NT2/D1 (cell line): ENCODE measurements around the gene FZD7.

Experiments used
- DNase-seq: peaks from one replicate; pipeline ENCODE4 v3.0.0-alpha.2; 2011; ENCODE audit warnings: low read depth, low spot score
- H3K27me3 ChIP-seq: 2 replicates; pipeline ENCODE4 v1.6.0; 2011; ENCODE audit warnings: mild to moderate bottlenecking; ENCODE audit not compliant: insufficient read length, insufficient read depth
- H3K36me3 ChIP-seq: 2 replicates; pipeline ENCODE4 v1.6.1; 2011; ENCODE audit warnings: mild to moderate bottlenecking, low read length, mixed read lengths; ENCODE audit not compliant: insufficient read depth, insufficient read length
- H3K4me1 ChIP-seq: 2 replicates; pipeline ENCODE4 v1.5.1; 2011; ENCODE audit not compliant: insufficient read depth, insufficient read length
- H3K4me3 ChIP-seq: 2 replicates; pipeline ENCODE4 v1.5.1; 2011; ENCODE audit warnings: low read depth; ENCODE audit not compliant: insufficient read length
- H3K9ac ChIP-seq: 2 replicates; pipeline ENCODE4 v1.6.0; 2011; ENCODE audit warnings: low read depth; ENCODE audit not compliant: insufficient read length
- H3K9me3 ChIP-seq: 2 replicates; pipeline ENCODE4 v1.5.1; 2011; ENCODE audit warnings: mild to moderate bottlenecking, low read length; ENCODE audit not compliant: insufficient read depth
- SUZ12 ChIP-seq: IDR thresholded peaks from 2 replicates; pipeline ENCODE4 v1.6.1; 2011; ENCODE audit not compliant: insufficient read length, insufficient read depth; ENCODE audit errors: extremely low read depth
- YY1 ChIP-seq: IDR thresholded peaks from 2 replicates; pipeline ENCODE4 v1.6.1; 2011; ENCODE audit not compliant: insufficient read length, insufficient read depth
- ZNF274 ChIP-seq: IDR thresholded peaks from 2 replicates; pipeline ENCODE4 v1.6.1; 2011; ENCODE audit warnings: mild to moderate bottlenecking, low read depth, low read length

The FZD7 gene

DNA sequence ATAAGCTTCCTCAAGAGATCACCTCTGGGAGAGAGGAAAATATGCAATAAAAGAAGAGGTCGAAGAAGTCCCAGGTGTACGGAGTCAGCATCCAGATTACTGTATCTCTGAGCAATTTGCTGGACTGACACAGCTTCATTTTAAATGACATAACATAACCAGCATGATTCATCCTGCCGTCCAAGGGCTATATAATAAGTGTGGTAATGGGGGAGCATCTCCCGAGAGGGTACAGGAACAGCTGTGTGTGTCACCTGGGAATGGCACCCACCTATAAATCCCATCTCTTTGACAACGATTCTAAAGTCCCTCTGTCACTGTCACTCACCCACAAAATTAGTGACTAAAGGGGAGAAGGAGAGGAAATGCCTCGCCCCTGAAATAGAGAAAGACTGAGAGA lies 19.3 kb upstream of the FZD7 start:
- H3K4me3 ChIP-seq = no peak overlapping the region
- TF ChIP-seq SUZ12 (no peak), ZNF274 (no peak), YY1 (no peak)
- no peak for DNase-seq
- H3K27me3 ChIP-seq = peaks cover 19% of the 10 kb centered on the region
- no peak overlapping the region for H3K9ac ChIP-seq
- H3K4me1 ChIP-seq = peaks cover 8% of the 10 kb centered on the region
- no peaks in the 10 kb centered on the region for H3K36me3 ChIP-seq
- H3K9me3 ChIP-seq = no peaks in the 10 kb centered on the region

DNA sequence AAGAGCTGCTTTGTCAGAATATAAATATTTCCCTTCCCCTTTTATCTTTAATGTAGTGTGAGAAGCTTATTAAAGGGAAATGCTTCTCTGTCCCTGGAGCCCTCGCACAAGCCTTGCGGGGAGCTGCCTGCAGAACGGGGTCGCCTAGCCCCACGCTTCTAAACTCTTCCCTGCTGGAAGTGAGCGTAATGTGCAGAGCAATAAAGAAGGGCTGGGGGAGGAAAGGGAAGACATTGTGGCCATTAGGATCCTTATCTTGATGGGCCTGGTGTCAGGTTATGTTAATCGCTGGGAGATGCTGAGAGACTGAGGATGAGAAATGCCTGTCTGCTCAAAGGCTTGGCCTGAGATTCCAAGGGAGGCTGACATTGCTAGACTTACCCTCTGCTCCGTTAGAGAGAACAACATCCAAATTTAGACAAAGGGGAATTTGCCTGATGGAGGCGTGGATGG lies 18.9 kb upstream of the FZD7 start:
- Histone ChIP-seq H3K4me3 (no peak overlapping the region), H3K9me3 (no peaks in the 10 kb centered on the region), H3K4me1 (peaks cover 8% of the 10 kb centered on the region), H3K36me3 (no peaks in the 10 kb centered on the region), H3K9ac (no peak overlapping the region), H3K27me3 (peaks cover 19% of the 10 kb centered on the region)
- no peak for DNase-seq
- no peak for TF ChIP-seq YY1
- TF ChIP-seq ZNF274 = no peak
- no peak for TF ChIP-seq SUZ12

DNA sequence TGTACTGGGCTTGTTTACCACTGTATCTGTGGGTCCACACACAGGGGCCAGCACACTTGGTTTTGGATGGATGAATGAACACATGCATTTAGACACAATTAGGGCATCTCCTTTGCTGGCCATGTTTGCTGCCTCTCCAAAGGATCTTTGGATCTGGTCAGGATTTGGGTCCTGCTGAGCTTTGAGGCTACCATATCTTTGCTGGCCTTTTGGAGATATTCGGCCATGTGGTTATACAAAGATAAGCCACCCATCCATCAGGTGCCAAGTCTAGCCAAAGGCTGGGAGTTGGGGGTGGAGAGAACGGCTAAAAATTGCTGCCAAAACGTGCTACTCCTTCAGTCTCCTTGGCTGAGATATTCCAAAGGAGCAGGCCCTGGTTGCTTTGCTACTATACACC lies 18.2 kb upstream of the FZD7 start:
- peaks cover 19% of the 10 kb centered on the region for H3K27me3 ChIP-seq
- DNase-seq = no peak

DNA sequence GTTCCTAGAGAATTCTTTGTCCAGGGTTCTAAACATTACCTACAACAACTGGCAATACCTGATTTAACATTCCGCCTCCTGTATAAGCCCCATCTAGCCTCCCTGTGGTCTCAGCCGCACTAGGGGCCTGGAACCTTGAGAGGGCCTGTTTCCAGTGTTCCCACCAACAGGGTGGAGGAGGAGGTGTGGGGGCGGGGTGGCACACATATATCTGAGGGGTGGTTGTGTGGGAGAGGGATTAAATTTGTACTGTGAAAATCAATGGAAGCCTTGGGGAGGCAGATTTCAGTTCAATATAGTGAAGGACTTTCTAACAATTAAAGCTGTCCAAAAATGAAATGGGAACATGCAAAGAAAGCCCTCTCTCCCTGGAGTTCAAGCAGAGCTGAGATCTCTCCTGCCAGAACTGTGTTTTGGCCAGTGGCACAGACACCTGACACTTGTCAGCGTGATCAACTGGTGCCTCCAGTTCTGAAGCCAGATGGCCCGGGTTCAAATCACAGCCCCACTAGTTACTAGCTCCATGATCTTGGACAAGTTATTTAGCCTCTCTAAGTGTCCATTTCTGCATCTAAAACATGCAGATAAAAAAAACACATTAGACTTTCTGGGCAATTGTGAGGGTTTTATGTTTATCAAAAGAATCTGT lies 17.0 kb upstream of the FZD7 start:
- no peak for DNase-seq
- H3K9me3 ChIP-seq = no peaks in the 10 kb centered on the region

More for the DNA sequence above, 18.2 kb upstream of the FZD7 start:
- H3K9ac ChIP-seq = no peak overlapping the region
- TF ChIP-seq SUZ12 (no peak), YY1 (no peak)
- peaks cover 11% of the 10 kb centered on the region for H3K4me1 ChIP-seq
- H3K9me3 ChIP-seq = no peaks in the 10 kb centered on the region
- H3K4me3 ChIP-seq = no peak overlapping the region
- no peaks in the 10 kb centered on the region for H3K36me3 ChIP-seq

DNA sequence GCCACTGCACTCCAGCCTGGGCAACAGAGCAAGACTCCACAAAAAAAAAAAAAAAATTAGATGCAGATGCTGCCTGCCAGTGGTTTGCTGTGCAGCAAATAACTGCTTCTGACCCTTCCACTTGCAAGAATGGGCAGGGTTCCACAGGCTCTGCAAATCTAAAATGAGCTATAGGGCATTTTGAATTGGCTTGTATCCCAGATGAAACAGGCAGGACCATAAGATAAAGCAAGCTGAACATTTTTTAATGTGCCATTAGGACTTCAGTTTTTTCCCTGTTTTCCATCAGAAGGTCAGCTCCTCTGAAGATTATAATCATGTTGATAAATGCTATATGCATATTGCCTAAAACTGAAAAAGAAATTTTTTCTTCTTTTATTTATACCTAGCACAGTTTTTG lies 15.7 kb upstream of the FZD7 start:
- H3K9me3 ChIP-seq = no peaks in the 10 kb centered on the region
- no peak overlapping the region for H3K4me3 ChIP-seq
- no peaks in the 10 kb centered on the region for H3K36me3 ChIP-seq
- H3K27me3 ChIP-seq = peaks cover 14% of the 10 kb centered on the region
- H3K4me1 ChIP-seq = peaks cover 11% of the 10 kb centered on the region
- TF ChIP-seq ZNF274 = no peak
- no peak for TF ChIP-seq YY1
- TF ChIP-seq SUZ12 = no peak
- DNase-seq = no peak
- no peak overlapping the region for H3K9ac ChIP-seq

More for the DNA sequence above, 17.0 kb upstream of the FZD7 start:
- peaks cover 15% of the 10 kb centered on the region for H3K27me3 ChIP-seq
- H3K36me3 ChIP-seq = no peaks in the 10 kb centered on the region
- no peak overlapping the region for H3K9ac ChIP-seq
- H3K4me1 ChIP-seq = peaks cover 11% of the 10 kb centered on the region
- no peak overlapping the region for H3K4me3 ChIP-seq
- TF ChIP-seq ZNF274 = no peak
- TF ChIP-seq SUZ12 = no peak
- TF ChIP-seq YY1 = no peak

DNA sequence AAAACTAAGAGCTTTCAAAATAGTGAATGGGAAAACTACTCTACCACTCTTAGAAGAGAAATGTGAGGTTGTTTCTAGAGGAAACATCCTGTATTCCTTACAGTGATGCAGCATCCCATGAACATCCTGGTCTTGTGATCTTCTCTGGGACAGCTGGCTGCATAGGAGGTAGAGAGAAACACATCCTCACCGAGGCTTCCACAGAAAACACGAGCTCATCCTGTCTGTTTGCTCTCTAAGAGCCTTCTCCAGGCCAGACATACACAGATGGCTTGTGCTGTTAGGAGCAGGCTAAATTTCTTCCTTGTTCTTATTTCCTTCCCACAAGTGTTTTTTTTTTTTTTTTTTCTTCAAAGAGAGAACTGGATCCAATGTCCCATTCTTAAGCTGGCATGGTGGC lies 14.7 kb upstream of the FZD7 start:
- H3K9me3 ChIP-seq = no peaks in the 10 kb centered on the region
- no peak for TF ChIP-seq ZNF274
- TF ChIP-seq SUZ12 = no peak
- TF ChIP-seq YY1 = no peak
- DNase-seq = no peak
- H3K27me3 ChIP-seq = peaks cover 8% of the 10 kb centered on the region
- H3K4me3 ChIP-seq = no peak overlapping the region
- H3K9ac ChIP-seq = no peak overlapping the region
- peaks cover 14% of the 10 kb centered on the region for H3K4me1 ChIP-seq
- H3K36me3 ChIP-seq = no peaks in the 10 kb centered on the region

DNA sequence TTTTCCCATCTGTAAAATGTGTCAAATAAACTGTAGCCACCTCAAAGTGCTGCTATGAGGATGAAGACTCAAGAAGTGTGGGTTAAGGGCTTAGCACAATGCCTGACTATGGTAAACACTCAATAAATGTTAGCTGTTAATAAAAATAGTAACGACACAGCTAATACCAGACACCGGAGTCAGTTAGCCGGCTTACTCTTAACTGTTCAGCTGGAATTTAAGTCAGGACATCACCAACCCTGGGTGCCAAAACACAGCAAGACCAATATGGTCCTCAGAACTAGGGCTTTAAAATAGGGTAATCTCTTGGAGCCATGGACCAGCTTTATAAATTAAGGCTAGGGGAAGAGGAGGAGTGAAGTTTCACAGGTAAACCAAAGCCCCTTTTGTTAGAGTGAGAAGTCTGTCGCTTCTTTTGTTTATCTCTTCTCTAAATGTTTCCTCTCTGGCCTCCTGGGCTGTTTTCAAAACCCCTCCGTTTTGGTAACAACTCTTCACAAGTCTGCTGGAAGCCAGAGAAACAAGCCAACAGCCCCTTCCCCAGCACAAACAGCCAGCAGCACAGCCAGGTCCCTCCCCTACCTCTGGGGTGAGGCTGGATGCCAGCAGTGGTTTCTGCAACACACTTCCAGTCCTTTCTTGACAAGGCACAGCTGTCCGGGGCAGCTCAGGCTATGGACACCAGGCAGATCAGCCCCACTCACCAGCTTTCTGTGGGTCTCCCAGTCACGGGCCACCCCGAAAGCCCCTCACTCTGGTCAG lies 13.8 kb upstream of the FZD7 start:
- H3K9ac ChIP-seq = no peak overlapping the region
- no peak for DNase-seq
- peaks cover 8% of the 10 kb centered on the region for H3K27me3 ChIP-seq
- H3K4me3 ChIP-seq = no peak overlapping the region
- H3K4me1 ChIP-seq = peaks cover 21% of the 10 kb centered on the region
- H3K9me3 ChIP-seq = no peaks in the 10 kb centered on the region
- no peaks in the 10 kb centered on the region for H3K36me3 ChIP-seq
- no peak for TF ChIP-seq YY1
- TF ChIP-seq SUZ12 = no peak
- no peak for TF ChIP-seq ZNF274
